RWPE1 (cell line): Measurements from ENCODE around the gene MEGF11.

Source experiments
- CTCF ChIA-PET: fragments of 350-600 bp; sonication (Branson Sonifier 250); formaldehyde crosslinking; extraction: SDS; loops from one replicate; lab custom pipeline; 2021; lab: Yijun Ruan, JAX
- POLR2A ChIA-PET: fragments of 400-600 bp; formaldehyde crosslinking; extraction: SDS; loops from one replicate; lab custom pipeline; 2020; ENCODE audit warnings: antibody characterized with exemption; ENCODE audit not compliant: low non-redundant PET; lab: Yijun Ruan, JAX
- DNase-seq: peaks from one replicate; pipeline ENCODE4 v3.0.0; 2012; ENCODE audit warnings: low spot score
- H3K27ac ChIP-seq: fragments of 450-650 bp; 2 replicates; pipeline ENCODE4 v1.5.1; 2017
- TF ChIP-seq, protein P1 (sequence below): fragments of 450-650 bp; conservative IDR thresholded peaks from 2 replicates; pipeline ENCODE4 v1.5.1; 2017; ENCODE audit warnings: low read depth, mild to moderate bottlenecking

Gene MEGF11

DNA sequence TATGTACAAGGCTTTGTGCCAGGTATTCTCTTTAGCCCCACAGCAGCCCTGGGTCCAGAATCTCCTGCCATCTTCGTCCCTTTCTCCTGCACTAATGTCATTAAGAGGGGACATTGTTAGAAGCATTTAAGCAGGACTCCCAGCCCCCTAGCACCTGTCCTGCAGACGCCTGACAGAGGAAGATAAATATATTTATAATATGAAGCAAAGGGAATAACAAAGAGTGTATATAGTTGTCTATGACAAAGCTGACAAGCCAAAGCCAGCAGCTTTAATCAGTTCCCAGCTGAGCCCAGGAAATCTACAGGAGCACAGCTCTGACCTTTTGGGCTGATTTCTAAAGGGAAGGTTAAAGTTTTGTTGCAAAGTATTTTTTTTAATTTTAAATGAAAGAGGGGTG is 96.0 kb downstream of the MEGF11 start:
- POLR2A ChIA-PET, result no interaction called here
- no peak overlapping the region for H3K27ac ChIP-seq
- no peak for DNase-seq
- CTCF ChIA-PET, result interaction anchor here (0.5 kb wide), 1 partner anchor 61 kb away, joined by 7 read pairs; no protein-coding TSS in a partner anchor
- TF ChIP-seq, protein P1, sequence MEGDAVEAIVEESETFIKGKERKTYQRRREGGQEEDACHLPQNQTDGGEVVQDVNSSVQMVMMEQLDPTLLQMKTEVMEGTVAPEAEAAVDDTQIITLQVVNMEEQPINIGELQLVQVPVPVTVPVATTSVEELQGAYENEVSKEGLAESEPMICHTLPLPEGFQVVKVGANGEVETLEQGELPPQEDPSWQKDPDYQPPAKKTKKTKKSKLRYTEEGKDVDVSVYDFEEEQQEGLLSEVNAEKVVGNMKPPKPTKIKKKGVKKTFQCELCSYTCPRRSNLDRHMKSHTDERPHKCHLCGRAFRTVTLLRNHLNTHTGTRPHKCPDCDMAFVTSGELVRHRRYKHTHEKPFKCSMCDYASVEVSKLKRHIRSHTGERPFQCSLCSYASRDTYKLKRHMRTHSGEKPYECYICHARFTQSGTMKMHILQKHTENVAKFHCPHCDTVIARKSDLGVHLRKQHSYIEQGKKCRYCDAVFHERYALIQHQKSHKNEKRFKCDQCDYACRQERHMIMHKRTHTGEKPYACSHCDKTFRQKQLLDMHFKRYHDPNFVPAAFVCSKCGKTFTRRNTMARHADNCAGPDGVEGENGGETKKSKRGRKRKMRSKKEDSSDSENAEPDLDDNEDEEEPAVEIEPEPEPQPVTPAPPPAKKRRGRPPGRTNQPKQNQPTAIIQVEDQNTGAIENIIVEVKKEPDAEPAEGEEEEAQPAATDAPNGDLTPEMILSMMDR, result no peak

DNA sequence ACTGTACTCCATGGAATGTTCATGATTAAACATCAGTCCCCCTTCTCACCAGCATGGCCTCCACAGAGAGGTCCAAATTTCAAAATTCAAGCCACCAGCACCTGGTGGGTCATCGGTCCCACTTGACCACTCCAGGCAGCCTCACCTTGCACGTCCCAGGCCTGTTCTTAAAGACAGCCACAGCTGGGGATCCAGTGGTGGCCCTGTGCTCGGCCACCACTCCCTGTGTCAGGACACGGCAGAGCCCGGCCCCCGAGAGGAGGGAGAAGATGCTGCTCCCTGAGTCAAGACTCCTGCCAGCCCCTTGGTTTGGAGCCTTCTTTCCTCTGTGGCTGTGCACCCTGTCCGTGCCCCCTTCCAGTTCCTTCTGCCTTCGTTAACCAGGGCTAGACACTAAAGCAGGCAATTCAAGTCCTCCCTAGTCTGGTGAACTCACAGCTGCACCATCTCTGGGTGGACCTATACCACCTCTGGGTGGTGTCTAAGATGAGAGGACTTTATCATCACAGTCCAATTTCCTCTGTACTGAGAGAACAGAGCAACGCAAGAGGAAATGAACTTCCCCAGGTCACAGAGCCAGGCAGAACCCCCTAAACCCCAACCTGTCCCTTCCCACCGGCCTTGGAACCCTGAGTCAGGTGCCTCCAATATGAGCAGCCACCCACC is 97.1 kb downstream of the MEGF11 start:
- ChIA-PET CTCF (interaction anchor here (0.6 kb wide), 1 partner anchor 928 kb away, joined by 3 read pairs; no protein-coding TSS in a partner anchor), POLR2A (no interaction called here)
- TF ChIP-seq, protein P1, result no peak
- no peak overlapping the region for H3K27ac ChIP-seq
- no peak for DNase-seq

DNA sequence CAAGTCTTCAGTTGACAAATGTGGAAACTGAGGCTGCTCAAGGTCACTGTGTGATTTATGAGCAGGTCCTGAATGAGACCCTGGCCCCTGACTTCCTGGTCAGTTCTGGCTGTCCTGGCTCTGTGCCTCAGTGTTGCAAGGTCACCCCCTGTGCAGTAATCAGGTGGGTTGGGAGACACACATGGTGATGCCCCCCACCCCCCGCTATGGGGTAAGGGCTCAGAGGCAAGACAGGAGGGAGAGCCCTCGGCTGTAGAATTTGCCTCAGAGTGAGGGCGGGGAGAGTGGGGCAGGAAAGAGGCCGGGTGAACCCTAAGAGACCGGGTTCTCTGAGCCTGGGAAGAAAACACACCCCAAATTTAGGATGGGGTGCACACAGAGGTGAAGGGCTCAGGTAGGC is 98.5 kb downstream of the MEGF11 start:
- ChIA-PET CTCF (no interaction called here), POLR2A (no interaction called here)
- DNase-seq, result no peak
- TF ChIP-seq, protein P1, result no peak
- H3K27ac ChIP-seq, result no peak overlapping the region

DNA sequence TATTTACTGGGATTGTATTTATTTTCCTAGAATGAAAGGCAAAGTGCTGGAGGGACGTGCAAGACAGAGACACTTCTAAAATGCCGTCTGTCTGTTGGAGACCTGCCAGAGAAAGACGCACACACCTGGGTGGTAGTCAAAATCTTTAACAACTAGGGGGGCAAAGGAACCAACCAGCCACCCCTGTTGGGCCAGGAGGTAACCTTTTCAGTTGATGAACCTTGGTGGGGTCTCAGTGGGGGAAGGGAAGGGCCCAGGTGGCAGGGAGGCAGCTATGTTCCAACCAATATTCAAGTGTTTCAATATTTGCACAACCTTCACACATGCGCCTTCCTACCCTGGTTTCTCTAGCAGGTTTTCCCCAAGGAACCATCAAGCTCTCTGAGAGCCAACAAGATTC is 99.0 kb downstream of the MEGF11 start:
- DNase-seq, result no peak
- no peak overlapping the region for H3K27ac ChIP-seq
- TF ChIP-seq, protein P1, result no peak
- ChIA-PET CTCF (no interaction called here), POLR2A (no interaction called here)

DNA sequence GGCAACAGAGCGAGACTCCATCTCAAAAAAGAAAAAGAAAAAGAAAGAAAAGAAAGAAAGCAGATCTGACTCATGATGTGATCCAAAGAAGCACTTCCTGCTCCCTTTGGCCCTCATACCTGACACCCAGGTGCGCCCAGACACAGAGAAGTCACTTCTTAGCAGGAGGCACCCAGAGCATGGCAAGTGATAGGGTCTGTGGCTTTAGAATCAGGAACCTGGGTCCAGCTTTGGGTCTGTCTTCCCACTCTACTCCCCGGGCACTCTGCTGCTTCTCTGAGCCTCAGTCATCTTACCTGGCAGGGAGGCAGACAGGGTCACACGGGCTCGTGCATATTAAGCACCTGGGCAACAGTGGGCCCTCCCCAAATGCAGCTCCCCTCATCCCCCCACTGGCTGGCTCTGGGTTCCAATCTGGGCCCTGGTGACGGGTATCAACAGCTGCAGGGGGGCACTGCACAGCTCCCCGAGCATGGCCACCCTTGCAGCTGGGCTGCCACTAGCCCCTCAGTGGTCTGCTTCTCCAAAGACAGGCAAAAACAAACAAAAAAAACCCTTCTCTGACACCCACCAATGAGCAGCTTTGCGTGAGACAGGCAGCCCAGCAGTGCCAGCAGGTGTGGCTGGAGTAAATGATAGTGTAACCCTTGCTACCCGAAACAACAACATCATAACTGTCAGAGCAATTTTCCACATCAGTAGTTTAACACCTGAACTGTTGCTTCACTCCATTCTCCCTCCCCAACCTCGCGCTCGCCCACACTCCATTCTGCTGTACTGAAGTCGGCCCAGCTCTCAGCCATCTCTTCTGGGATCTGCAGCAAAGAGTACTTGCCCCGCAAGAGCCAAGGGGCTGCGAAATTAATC is 99.8 kb downstream of the MEGF11 start:
- no peak for DNase-seq
- POLR2A ChIA-PET, result no interaction called here
- no peak overlapping the region for H3K27ac ChIP-seq
- CTCF ChIA-PET, result no interaction called here
- TF ChIP-seq, protein P1, result no peak

DNA sequence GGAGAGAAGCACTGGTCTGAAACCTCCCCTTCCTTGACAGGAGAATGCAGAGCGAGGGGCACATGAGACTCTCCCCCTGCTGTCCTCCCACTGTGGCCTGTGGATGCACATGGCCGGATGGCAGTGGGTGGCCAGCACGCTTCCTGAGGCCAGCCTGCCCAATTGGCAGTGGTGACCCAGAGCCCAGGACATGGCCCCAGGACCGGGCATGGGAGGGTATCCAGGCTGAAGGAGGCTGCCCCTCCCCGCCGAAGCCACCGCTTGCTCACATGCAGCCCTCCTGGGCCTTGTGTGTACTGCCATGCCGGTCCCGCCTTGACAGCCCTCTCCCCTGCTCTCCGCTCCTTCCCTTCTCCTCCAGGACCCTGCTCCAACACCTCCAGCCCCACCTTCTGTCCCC is 100.9 kb downstream of the MEGF11 start:
- POLR2A ChIA-PET, result no interaction called here
- no peak for DNase-seq
- H3K27ac ChIP-seq, result no peak overlapping the region
- CTCF ChIA-PET, result no interaction called here
- TF ChIP-seq, protein P1, result no peak
